ENCODE data around the gene LIN54. TPM values are rescaled to one million over a fixed set of nuclear protein-coding genes. Genes with fewer than 3 reads are reported as not detected.

The LIN54 gene
- polyA plus RNA-seq, 1 of the 3 experiments (the other 2 are of a cell fraction), result 6.4 TPM

DNA sequence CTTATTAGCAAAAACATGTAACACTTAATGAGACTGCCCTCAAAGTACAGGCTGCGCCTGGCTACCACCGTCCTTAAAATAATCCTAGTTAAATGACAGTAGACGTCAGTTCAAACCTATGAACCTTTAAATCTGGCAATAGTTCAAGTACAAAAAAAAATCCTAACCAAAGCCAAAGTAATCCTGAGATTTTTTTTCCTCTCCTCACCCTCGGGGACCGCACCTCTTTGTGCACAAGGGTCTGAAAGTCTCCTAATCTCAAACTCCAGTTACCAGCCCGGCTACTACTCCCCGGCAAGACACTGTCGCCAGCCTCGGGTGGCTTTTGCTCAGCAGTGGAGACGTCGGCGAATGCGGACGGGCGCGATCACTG is 120.1 kb downstream of the LIN54 start:
- Histone ChIP-seq H3K4me3 (ENCODE audit: low read depth in 2 of 2, low read length in 1 of 2) (peak overlapping the region; percentile 82 to 94), H3K9me2 (no peaks in the 10 kb centered on the region), H3K4me2 (peak overlapping the region; percentile 90), H4K20me1 (ENCODE audit: insufficient read depth) (peaks cover 44% of the 10 kb centered on the region), H3K9ac (peak overlapping the region; percentile 99), H3K4me1 (ENCODE audit: control insufficient read depth in 1 of 2, insufficient read depth in 2 of 2, low read depth in 1 of 2, low read length in 1 of 2) (peaks cover 6 to 8% of the 10 kb centered on the region in 2 experiments; a peak in 3 of 4 replicates), H3K9me3 (no peaks in the 10 kb centered on the region), H3F3A (replicated peaks; ENCODE audit: insufficient read depth) (peaks cover 37% of the 10 kb centered on the region), H3K79me2 (ENCODE audit: insufficient read depth) (peaks cover 81% of the 10 kb centered on the region), H3K36me3 (replicated peaks in 1 of 2; ENCODE audit: control insufficient read depth in 1 of 2, insufficient read depth in 2 of 2, low read length in 1 of 2) (peaks cover 30 to 45% of the 10 kb centered on the region in 2 experiments), H2AFZ (ENCODE audit: low read depth) (peak overlapping the region; percentile 5; the same call in 1 of the 2 replicates), H3K27me3 (ENCODE audit: insufficient read depth) (no peaks in the 10 kb centered on the region), H3K27ac (ENCODE audit: low read depth in 2 of 2, low read length in 1 of 2) (peak overlapping the region; percentile 98 to 99)
- no peak for DNase-seq
- under 1% methylated on average over 16 of the region's 16 CpGs for WGBS (ENCODE audit: low lambda C conversion rate)
- CTCF ChIA-PET, result no interaction called here
- POLR2A ChIA-PET, result no interaction called here
- TF ChIP-seq RAD21 (IDR thresholded peaks at IDR 0.05; ENCODE audit: low read length), result no peak
- TF ChIP-seq, protein P1, sequence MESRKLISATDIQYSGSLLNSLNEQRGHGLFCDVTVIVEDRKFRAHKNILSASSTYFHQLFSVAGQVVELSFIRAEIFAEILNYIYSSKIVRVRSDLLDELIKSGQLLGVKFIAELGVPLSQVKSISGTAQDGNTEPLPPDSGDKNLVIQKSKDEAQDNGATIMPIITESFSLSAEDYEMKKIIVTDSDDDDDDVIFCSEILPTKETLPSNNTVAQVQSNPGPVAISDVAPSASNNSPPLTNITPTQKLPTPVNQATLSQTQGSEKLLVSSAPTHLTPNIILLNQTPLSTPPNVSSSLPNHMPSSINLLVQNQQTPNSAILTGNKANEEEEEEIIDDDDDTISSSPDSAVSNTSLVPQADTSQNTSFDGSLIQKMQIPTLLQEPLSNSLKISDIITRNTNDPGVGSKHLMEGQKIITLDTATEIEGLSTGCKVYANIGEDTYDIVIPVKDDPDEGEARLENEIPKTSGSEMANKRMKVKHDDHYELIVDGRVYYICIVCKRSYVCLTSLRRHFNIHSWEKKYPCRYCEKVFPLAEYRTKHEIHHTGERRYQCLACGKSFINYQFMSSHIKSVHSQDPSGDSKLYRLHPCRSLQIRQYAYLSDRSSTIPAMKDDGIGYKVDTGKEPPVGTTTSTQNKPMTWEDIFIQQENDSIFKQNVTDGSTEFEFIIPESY (IDR thresholded peaks at IDR 0.05; ENCODE audit: borderline replicate concordance, low read depth), result 0 out of 2 replicates have a peak, but pooled peaks have one; percentile 10
- 0 out of 2 replicates have a peak, but pooled peaks have one; percentile 10 for TF ChIP-seq FOXM1 (IDR thresholded peaks at IDR 0.05; ENCODE audit: low read depth)

DNA sequence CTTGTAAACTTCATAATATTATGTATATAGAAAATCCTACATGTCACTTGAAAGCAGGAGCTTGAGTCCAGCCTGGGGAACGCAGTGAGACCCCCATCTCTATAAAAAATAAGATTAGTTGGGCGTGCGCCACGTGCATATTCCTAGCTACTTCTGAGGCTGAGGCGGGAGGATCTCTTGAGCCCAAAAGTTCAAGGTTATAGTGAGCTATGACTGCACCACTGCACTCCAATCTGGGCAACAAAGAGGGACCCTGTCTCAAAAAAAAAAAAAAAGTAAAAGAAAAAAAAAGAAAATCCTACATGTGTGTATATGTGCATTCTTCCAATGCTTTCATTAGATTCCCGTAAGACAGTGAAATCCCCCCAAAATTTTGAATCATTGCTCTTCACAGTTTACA is 121.3 kb downstream of the LIN54 start:
- WGBS (ENCODE audit: low lambda C conversion rate), result 57% methylated on average over 6 of the region's 6 CpGs
- peaks cover 81% of the 10 kb centered on the region for H3K79me2 ChIP-seq (ENCODE audit: insufficient read depth)
- CTCF ChIA-PET, result interaction anchor here (1.2 to 2.0 kb wide), 2 partner anchors 9 to 167 kb away, joined by 3 to 6 read pairs; no protein-coding TSS in a partner anchor
- peaks cover 6 to 8% of the 10 kb centered on the region in 2 experiments; a peak in 3 of 4 replicates for H3K4me1 ChIP-seq (ENCODE audit: control insufficient read depth in 1 of 2, insufficient read depth in 2 of 2, low read depth in 1 of 2, low read length in 1 of 2)
- peak overlapping the region; percentile 99; the same call in 1 of the 2 replicates for H3K9ac ChIP-seq
- H3K9me3 ChIP-seq, result no peaks in the 10 kb centered on the region
- H3F3A ChIP-seq (replicated peaks; ENCODE audit: insufficient read depth), result peaks cover 42% of the 10 kb centered on the region
- H3K27ac ChIP-seq (ENCODE audit: low read depth in 2 of 2, low read length in 1 of 2), result peak overlapping the region in 1 of 2 experiments; percentile 99; a peak in 1 of 4 replicates
- POLR2A ChIA-PET, result interaction anchor here (0.6 to 1.5 kb wide), 2 partner anchors 146 to 171 kb away, joined by 5 to 6 read pairs; partner anchors contain the start of gene COPS4
- no peaks in the 10 kb centered on the region for H3K27me3 ChIP-seq (ENCODE audit: insufficient read depth)
- no peak overlapping the region for H2AFZ ChIP-seq (ENCODE audit: low read depth)
- peak overlapping the region; percentile 82 to 94 for H3K4me3 ChIP-seq (ENCODE audit: low read depth in 2 of 2, low read length in 1 of 2)
- no peak for DNase-seq
- H4K20me1 ChIP-seq (ENCODE audit: insufficient read depth), result peaks cover 56% of the 10 kb centered on the region
- peaks cover 19 to 40% of the 10 kb centered on the region in 2 experiments for H3K36me3 ChIP-seq (replicated peaks in 1 of 2; ENCODE audit: control insufficient read depth in 1 of 2, insufficient read depth in 2 of 2, low read length in 1 of 2)
- H3K9me2 ChIP-seq, result no peaks in the 10 kb centered on the region
- peak overlapping the region; percentile 90 for H3K4me2 ChIP-seq
- TF ChIP-seq NRF1 (IDR thresholded peaks at IDR 0.05; ENCODE audit: low read depth, low read length) (no peak), ELF1 (IDR thresholded peaks at IDR 0.05) (no peak), FOXM1 (IDR thresholded peaks at IDR 0.05; ENCODE audit: low read depth) (no peak), SMC3 (IDR thresholded peaks at IDR 0.05; ENCODE audit: low read depth, low read length) (no peak), IRF3 (IDR thresholded peaks at IDR 0.05; ENCODE audit: low read depth, low read length) (no peak), MXI1 (IDR thresholded peaks at IDR 0.05; ENCODE audit: low read depth, low read length) (no peak), EP300 (IDR thresholded peaks at IDR 0.05; ENCODE audit: borderline replicate concordance in 1 of 2, low read depth in 1 of 2, low read length in 1 of 2) (no peak), REST (IDR thresholded peaks at IDR 0.05; ENCODE audit: low read depth, low read length) (no peak), FOXJ3 (CRISPR knock-in tag; IDR thresholded peaks at IDR 0.05) (no peak), JUND (IDR thresholded peaks at IDR 0.05) (no peak), YY1 (IDR thresholded peaks at IDR 0.05; ENCODE audit: low read depth) (no peak), EZH2phosphoT487 (IDR thresholded peaks at IDR 0.05; ENCODE audit: borderline replicate concordance, low read depth) (no peak)
- TF ChIP-seq, protein P2, sequence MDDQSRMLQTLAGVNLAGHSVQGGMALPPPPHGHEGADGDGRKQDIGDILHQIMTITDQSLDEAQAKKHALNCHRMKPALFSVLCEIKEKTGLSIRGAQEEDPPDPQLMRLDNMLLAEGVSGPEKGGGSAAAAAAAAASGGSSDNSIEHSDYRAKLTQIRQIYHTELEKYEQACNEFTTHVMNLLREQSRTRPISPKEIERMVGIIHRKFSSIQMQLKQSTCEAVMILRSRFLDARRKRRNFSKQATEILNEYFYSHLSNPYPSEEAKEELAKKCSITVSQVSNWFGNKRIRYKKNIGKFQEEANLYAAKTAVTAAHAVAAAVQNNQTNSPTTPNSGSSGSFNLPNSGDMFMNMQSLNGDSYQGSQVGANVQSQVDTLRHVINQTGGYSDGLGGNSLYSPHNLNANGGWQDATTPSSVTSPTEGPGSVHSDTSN (IDR thresholded peaks at IDR 0.05), result no peak
- TF ChIP-seq, protein P1 (IDR thresholded peaks at IDR 0.05; ENCODE audit: borderline replicate concordance, low read depth), result no peak
